HG03442 (cell line): ENCODE results near the gene LRIT1.

Experiments used
- ATAC-seq: cut with Tn5 transposase; IDR thresholded peaks from one replicate; pipeline ENCODE4 v1.9.1; 2021; ENCODE audit warnings: mild to moderate bottlenecking, moderate library complexity; ENCODE audit not compliant: unreplicated experiment

Gene LRIT1

DNA sequence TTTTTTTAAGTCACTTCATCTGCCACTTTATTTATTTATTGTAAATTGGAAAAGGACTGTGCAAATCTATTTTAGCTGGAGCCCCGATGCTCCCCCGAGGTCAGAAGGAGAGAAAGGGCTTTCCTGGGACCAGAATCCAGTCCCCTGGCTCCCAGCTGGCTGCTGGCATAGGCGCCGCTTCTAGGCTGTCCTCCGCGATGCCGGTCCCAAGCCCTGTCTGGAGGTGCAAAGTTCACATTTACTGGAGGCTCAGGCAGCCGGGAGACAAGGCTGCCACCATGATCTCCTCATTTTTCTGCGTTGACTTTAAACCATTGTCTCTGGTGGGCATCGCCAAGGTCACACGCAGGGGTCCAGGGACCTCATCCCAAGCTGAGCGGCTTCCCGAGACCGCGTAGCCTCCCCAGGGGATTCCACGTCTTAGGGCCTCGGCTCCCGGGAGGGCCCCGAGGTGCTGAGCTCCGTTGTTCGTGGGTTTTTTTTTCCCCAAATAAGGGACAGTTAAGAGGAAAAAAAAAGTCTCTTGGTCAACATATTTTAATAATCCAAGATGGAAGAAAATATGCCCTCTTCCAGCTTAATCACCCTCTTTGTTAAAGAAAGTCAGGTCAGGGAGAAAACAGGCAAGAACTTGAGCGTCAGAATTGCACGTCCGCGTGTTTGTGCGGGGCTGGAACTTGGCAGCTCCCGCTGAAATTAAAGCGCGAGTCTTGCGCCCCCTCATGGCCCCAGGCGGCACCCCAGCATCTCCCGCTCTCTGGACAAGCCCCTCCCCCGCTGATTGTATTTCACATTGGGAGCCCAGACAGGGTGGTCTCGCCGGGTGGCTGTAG is 15.4 kb upstream of the LRIT1 start:
- ATAC-seq, result no peak

DNA sequence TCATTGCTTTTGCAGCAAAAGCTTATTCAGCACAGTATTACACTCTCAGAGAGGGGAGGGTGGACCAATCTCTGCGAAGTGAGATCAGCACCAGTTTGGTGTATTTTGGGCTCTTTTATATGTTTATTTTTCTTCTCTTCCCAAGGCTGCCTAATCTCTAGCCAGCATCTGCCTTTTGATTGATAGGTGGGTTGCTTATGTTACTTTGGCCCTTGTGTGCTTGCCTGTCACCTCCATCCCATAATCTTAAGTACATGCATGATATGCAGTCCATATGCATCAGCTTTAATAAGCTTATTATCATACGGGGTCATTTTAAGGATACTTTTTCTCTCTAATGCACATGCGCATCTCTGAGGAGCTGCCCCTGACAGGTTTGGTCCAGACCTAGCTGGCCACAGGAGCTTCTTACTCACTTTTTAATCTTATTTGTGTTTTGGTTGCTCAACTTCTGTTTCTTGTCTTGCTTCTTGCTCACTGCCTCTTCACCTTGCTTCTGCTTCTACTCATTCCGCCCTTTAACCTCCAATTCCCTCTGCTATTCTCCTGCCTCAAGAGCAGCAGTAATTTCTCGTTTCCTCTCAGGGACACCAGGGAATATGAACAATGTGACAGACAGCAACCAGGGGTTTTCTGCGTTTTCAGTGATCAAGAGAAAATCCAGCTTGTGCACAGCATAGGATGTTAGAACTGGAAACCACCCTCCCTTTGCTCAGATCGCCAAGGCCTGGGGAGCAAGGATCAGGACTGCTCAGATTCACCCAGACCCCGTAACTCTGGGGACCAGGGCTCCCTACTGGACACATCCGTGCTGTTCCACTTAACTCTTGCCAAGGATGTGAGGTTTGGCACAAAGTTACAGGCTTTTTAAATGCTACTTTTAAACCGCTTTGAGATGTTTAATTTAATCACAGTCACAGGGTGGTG is 13.5 kb upstream of the LRIT1 start:
- no peak for ATAC-seq

DNA sequence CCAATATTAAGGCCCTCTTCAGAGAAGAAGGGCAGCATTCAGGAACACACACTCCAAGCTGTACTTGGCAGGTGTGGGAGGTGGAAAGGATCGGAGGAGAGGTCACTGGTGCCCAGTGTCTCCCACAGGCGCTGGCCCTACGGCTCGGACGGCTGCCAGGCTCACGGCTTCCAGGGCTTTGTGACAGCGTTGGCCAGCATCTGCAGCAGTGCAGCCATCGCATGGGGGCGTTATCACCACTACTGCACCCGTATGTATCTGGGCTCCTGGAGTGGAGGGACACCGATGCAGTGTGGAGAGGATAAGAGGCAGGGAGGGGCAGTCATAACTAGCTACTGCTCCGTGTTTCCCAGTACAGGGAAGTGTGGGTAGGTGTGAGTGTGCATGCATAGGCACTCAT is 7.4 kb upstream of the LRIT1 start:
- ATAC-seq, result no peak

DNA sequence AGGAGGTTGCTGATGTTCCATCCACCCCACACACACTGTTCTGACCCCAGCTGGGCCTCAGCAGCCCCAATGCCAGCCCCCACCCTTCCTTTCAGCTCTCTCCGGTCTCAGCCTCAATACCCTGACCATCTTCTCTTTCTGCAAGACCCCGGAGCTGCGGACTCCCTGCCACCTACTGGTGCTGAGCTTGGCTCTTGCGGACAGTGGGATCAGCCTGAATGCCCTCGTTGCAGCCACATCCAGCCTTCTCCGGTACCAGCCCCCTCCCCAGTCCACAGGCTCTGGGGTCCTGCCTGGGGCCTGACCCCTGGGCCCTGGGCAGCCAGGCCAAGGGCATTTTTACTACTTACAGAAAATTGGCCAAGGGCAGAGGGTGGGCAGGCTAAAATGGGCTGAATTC is 6.2 kb upstream of the LRIT1 start:
- no peak for ATAC-seq

DNA sequence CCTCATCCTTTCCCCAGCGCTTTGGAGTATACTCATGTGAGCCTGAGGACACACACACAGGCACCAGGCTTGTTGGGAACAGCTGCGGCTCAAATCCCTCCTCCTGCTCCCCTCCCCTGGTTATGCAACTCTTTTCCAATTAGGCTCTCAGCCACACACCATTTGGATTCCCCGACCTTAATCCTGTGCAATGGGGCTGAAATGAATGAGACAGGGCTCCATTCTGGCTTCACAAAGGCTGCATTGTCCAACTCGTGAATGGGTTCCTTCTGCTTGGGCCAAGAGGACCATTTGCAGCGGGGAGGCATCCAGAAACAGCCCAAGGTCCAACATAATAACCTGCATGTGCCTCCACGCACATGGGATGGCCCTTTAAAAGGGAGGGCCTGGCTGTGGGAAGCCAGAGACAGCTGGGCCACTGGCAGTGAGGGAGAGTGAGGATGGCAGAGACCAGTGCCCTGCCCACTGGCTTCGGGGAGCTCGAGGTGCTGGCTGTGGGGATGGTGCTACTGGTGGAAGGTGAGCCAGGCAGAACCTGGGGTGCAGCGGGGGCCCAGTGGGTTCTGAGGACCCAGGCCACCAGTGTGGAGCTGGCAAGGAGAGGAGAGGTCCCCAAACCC is 3.4 kb upstream of the LRIT1 start, which contains the start of gene RGR:
TSS of gene RGR (plus strand) at position 403 of the 620 bp plus-strand sequence. CDS start at position 441, 38 bp downstream.
- ATAC-seq, result no peak

DNA sequence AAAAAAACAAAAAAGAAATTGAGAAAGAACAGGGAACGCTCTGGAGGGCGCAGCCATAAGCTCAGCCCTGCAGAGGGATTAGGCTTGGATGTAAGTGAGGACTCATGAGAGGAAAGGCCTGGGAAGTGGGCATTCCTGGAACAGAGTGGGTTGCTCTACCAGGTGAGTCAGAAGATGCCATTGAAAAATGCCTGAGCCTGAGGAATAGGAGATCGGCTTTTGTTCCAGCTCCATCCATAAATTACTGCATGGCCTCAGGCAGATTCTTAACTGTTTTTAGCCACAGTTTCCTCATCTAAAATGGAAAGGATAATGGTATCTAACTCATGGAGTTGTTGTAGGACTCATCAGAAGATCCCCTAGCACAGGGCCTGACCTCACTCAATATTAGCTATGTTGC is 2.4 kb upstream of the LRIT1 start:
- no peak for ATAC-seq

DNA sequence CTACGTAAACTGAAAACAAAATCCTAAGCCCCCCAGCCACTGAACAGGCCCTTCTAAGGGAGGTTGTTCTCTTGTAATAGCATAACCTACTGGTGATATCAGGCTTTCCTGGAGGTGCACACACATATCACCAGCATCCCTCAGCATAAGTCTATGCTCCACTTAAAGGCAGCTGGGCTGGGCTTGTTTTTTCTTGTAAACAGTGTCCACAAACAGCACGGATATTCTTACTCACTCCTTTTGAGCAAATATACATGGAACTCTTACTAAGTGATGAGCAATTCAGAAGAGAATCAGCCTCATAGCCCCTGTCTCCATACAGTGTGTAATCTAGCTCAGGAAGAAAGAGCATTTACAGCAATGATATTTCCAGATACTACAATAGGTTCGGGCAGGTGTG is 2.4 kb downstream of the LRIT1 start:
- ATAC-seq, result no peak

DNA sequence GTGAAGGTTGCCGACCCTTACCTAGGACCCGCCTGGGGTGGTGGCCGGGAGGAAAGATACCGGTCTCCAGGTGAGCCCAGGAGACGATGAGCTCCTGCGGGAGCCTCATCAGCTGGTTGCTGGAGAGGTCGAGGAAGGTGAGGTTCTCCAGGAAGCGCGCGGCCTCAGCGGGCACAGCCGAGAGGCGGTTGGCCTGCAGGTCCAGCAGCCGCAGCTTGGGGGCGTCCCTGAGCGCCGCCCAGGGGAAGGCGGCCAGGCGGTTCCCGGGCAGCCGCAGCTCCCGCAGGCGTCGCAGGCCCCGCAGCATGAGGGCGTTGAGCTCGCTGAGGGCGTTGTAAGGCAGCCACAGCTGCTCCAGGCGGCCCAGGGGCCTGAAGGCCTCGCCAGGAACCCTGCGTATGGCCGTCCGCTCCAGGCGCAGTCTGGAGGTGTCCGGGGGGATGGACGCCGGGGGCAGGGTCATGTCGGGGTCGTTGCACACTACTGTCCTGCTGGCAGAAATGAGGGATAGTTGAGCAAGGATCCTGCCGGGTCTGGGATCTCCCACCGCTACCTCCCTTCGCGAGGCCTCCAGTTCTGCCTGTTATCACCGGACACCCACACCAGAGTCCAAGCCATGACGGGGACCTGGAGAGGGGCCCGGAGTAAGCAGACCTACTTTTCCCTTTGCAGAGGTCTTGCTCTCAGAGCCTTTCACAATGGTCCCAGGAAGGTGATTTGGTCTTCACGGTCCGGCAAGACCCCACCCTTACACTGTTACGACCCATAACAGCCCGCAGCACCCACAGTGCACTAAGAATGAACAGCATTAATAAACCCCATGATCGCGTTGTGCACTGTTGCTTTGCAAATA is 3.9 kb downstream of the LRIT1 start:
- ATAC-seq, result no peak

DNA sequence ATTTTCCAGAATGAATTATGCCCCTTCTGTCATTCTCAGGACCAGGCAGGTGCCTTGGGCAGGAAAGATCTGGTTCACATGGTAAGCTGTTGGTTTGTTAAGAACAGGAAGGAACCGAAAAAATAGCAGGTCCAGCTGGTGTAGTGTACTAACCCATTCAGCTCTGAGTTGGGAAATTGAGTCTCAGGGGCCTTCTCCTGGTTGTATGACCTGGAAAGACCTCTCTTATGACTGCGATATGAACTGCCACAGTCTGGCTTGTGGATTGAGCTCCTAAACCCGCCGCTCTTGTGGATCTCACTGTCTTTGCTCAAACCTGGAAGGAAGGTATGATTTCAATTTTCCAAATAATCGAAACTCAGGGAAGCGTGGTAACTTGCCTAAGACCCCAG is 4.5 kb downstream of the LRIT1 start:
- no peak for ATAC-seq

DNA sequence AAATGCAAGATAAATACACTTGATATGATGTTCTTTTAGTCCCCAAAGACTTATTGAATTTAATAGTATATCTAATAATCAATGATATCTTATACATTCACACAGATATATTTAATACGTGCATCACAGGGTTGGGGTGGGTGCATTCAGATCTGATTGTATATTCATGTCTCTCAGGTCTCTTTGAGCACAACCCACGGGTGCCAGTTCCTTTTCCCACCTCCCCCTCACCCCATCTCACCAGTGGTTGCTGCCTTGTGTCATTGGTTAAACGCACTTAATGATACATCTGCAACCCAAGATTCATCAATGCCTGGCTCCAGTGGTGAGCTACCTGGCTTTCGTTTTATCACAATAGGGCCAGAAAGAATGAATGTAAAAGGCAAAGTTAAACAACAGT is 6.2 kb downstream of the LRIT1 start:
- no peak for ATAC-seq

DNA sequence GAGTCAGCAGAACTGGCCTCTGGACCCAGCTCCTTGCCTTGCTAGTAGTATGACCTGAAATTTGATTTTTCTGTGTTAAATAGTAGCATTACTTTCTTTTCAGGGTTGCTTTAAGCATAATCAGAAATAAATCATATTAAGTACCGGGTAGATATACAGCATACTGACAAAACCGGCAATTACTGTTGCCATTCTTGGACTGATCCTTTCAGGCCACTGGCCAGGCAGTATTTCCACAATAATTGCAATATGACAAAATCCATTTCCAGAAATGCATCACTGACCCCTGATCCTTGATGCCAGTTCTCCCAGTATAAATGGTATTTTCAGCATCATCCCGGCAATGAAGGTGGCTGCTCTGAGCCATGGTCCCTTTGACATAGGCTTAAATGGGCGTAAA is 6.9 kb downstream of the LRIT1 start:
- ATAC-seq, result no peak

DNA sequence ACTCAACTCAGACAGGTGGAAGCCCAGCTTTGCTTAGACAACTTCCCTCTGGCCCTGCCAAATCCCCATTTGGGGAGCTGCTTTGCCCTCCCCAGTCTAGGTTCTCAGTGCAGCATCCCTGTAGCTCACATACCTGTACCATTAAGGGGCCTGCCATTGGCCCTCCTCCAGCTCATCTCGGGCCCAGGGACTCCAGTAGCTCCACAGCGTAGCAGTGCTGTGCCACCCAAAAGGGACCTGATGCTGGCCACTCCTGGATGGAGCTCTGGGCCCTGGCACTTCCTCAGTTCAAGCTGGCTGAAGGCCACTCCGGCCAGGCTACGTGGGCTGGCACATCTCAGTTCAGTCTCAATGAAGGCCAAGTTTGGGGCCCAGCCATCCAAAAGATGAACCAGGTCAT is 7.4 kb downstream of the LRIT1 start:
- no peak for ATAC-seq

DNA sequence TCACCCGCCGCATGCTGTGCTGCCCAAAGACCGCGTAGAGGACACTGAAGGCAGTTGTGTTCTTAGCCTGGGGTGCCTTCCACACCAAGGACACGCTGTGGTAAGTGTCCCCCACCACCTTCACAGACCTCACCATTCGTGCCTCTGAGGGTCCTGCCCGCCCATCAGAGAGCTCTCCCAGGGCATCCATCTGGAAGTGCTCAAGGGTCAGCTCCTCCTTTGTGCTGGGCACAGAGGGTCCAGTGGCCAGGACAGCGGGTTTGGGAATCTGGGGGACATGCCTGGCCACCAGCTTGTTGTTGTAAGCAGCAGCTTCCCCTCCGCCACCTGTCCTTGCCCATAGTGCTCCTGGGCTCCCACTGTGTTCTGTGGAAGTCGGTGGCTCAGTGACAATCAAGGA is 9.0 kb downstream of the LRIT1 start:
- no peak for ATAC-seq

DNA sequence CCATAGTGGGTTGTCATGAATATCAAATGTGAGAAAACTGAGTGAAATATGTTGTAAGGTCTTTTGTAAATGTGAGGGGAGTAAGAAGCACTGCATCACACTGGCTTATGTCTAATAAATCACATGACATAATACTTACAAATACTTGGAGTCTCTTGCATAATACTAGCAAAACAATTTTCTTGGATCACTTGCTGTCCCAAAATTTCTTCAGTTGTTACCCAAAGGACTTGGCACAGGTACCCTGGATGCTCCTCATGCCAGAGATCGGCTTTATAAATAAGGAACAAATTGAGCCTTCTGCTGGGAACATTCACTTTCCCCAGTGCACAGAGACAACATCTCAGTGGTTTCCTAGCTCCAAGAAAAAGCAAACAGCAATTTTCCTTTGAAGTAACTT is 11.0 kb downstream of the LRIT1 start:
- ATAC-seq, result no peak

DNA sequence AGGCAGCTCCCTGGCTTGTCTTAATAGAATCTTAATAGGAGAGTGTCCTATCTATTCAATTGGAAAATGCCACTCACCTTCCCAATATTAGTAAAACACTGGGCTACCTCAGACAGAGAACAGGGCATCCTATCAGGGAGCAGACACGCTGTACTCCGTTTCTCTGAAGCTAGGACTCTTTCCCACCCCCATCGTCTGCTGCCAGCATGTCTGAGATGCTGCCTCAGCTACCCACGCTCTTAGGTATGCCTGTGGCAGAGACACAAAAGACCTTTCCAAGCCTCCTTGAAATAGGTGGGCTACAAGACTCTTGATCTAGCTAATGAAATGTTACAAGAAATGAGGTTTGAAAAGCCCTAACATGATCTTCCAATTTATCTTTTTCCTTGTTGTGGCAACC is 13.5 kb downstream of the LRIT1 start:
- ATAC-seq, result no peak

DNA sequence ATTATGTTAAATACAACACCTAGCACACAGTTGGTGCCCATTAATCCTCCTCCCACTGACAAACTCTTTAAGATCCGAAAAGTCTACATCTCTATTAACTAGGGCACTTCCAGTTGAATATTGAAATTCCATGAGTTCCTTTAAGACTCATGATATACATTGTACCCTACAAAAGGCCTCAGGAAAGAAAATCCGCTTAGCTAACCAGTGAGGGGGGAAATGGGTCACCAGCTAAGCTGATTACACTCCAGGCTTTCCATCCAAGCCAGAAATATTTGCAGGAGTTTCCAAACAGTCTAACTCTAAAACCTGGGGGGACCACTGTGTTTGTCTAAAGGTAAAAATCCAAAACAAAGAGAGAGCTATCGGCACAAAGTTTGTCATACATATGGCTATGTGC is 14.7 kb downstream of the LRIT1 start:
- ATAC-seq, result no peak

DNA sequence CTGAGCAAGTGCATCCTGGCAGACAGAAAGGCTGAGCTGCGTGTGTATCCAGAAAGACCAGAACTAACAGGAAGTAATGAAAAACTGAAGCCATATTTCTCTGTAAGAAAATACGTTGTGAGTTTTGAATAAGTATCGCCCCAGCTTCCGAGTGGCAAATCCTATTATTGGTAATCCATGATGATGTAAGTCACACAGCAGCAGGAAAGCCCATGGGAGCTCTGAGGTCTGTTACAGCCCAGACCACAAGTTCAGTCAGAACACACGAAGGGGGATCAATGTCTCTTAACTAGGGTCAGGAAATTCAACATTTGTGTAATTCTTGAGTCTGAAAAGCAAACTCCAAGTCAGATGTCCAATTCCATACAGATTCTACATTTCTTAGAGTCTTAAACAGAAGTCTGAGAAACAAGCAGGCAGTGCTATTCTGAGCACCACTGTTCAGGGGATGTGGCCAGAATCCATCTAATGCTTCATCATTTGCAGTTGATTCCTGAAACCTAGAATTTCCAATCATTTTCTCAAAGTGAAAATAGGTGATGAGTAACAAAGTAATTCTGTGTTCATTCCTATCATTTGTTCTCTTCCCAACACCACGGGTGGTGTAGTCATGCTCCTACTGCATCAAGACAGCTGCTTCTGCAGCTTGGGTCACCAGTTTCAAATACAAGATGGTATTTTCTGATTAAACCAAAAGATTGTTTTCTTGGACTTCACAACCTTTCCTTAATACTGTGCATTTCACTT is 15.7 kb downstream of the LRIT1 start, which contains the start of gene LRIT2:
TSS of gene LRIT2 (minus strand) at position 118 of the 747 bp plus-strand sequence. CDS start at position 94, 24 bp downstream.
- no peak for ATAC-seq

DNA sequence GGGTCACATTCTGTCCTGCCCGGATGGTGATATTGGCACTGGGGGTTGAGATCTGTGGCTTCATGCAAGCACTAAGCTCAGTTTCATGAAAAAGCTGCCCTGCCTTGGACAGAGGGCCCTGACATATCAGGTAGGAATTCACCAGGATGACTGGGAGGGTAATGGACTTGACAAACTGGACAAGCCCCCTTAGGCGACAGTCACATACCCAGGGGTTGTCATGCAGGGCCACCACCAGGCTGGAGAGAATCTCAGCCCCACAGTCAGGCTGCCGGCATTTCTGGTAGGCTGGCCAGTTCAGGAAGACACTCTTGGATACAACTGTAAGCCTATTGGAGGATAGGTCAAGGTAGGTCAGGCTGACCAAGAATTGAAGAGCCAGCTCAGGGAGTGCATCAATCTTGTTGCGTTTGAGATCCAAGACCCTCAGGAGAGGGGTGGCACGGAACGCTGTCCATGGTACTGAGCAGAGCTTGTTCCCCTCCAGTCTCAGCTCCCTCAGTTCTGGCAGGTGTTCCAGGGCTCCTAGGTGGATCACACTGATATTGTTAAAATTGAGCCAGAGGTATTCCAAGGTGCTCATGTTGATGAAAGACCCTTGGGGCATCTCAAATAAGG is 16.8 kb downstream of the LRIT1 start:
- ATAC-seq, result no peak

DNA sequence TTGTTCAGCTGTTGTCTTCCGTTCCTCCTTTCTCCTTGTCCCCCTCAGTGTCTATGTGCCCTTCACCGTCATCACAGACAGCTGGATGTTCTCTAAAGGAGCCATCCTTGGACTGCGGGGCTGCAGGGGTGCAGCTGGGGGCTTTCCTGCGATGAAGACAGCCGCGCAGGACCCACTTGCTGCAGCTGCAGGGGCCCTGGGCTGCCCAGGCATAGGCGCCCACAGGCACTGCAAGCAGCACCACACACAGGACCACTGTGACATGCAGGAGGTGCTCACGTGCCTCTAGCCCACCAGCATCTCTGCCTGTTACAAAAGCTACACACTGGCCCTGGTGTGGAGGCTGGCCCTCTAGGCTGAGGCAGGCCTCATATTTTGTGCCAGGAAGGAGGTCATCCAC is 19.4 kb downstream of the LRIT1 start:
- no peak for ATAC-seq
